ENCODE data around the gene UXS1. TPM values are rescaled to one million over a fixed set of nuclear protein-coding genes. Genes with fewer than 3 reads are reported as not detected.

The UXS1 gene
- polyA plus RNA-seq, 1 of the 3 experiments (the other 2 are of a cell fraction): 55.9 TPM

DNA sequence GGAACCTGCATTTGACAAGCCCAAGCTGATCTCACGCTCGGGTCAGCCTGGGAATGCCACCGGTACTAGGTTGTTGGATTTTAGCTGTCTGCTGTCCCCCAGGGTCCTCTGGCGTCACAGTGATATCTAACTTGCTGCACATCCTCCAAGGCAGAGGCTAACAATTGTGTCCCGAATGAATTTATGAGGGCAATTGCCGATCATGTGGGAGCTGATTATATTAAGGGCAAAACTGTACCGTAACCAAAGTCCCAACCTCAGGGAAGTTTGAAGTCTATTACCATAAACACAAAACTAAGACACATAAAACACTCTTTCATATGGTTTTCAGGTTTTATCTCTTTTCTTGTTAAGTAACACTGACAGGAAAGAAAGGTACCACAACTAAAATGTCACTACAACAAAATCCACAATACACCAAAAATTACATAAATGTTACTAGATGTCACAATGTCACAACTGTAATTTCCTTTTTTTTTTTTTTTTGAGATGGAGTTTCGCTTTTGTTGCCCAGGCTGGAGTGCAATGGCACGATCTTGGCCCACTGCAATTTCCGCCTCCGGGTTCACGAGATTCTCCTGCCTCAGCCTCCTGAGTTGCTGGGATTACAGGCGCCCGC lies 6.7 kb downstream of the UXS1 start:
- Histone ChIP-seq H2AFZ (ENCODE audit: low read depth) (no peak overlapping the region), H3K36me3 (replicated peaks in 1 of 2; ENCODE audit: control insufficient read depth in 1 of 2, insufficient read depth in 2 of 2, low read length in 1 of 2) (no peaks in the 10 kb centered on the region), H3K9me2 (no peaks in the 10 kb centered on the region), H3K79me2 (ENCODE audit: insufficient read depth) (peaks cover 70% of the 10 kb centered on the region), H3K9ac (no peak overlapping the region), H3K4me1 (ENCODE audit: control insufficient read depth in 1 of 2, insufficient read depth in 2 of 2, low read depth in 1 of 2, low read length in 1 of 2) (peaks cover 0 to 3% of the 10 kb centered on the region in 2 experiments; a peak in 1 of 4 replicates), H3K27ac (ENCODE audit: low read depth in 2 of 2, low read length in 1 of 2) (no peak overlapping the region), H3K4me3 (ENCODE audit: low read depth in 2 of 2, low read length in 1 of 2) (no peak overlapping the region), H4K20me1 (ENCODE audit: insufficient read depth) (no peaks in the 10 kb centered on the region), H3K9me3 (no peaks in the 10 kb centered on the region), H3K27me3 (ENCODE audit: insufficient read depth) (no peaks in the 10 kb centered on the region), H3K4me2 (no peak overlapping the region), H3F3A (replicated peaks; ENCODE audit: insufficient read depth) (no peaks in the 10 kb centered on the region)
- DNase-seq: no peak
- ChIA-PET CTCF (no interaction called here), POLR2A (no interaction called here)
- 93% methylated on average over 14 of the region's 14 CpGs for WGBS (ENCODE audit: low lambda C conversion rate)
- TF ChIP-seq, protein P1, sequence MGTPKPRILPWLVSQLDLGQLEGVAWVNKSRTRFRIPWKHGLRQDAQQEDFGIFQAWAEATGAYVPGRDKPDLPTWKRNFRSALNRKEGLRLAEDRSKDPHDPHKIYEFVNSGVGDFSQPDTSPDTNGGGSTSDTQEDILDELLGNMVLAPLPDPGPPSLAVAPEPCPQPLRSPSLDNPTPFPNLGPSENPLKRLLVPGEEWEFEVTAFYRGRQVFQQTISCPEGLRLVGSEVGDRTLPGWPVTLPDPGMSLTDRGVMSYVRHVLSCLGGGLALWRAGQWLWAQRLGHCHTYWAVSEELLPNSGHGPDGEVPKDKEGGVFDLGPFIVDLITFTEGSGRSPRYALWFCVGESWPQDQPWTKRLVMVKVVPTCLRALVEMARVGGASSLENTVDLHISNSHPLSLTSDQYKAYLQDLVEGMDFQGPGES (IDR thresholded peaks at IDR 0.05; ENCODE audit: low read depth, low read length): no peak
- no peak for TF ChIP-seq SMC3 (IDR thresholded peaks at IDR 0.05; ENCODE audit: low read depth, low read length)

DNA sequence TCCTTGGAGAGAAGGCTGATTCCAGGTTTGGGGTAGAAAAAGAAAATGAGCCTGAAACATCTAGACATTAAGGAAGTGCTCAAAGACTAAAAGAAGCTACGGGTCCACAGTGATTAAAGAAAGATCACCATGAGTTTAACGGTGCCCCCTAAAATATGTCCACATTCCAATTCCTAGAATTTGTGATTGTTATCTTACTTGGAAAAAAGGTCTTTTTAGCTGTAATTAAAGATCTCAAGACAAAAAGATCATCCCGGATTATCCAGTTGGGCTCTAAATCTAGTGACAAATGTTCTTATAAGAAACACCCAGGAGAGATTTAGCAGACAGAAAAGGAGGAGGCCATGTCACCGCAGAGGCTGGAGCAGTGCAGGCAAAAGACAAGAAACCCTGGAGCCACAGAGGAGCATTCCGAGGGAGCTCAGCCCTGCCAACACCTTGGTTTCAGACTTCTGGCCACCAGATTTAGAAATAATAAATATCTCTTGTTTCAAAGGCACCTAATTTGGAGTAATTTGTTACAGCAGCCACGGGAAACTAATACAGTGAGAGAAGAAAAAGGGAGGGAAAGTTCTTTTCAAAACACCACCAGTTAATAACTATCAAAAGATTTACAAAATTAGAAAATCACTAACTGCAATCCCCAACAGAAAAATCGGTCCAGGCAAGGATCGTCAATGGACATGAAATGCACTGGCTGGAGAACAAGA lies 8.5 kb downstream of the UXS1 start:
- CTCF ChIA-PET: interaction anchor here (0.7 kb wide), 1 partner anchor 19 kb away, joined by 3 read pairs; no protein-coding TSS in a partner anchor
- H3F3A ChIP-seq (replicated peaks; ENCODE audit: insufficient read depth): no peaks in the 10 kb centered on the region
- H3K9me2 ChIP-seq: no peaks in the 10 kb centered on the region
- no peak for DNase-seq
- H3K4me3 ChIP-seq (ENCODE audit: low read depth in 2 of 2, low read length in 1 of 2): no peak overlapping the region
- POLR2A ChIA-PET: no interaction called here
- H3K9me3 ChIP-seq: no peaks in the 10 kb centered on the region
- no peak overlapping the region for H3K9ac ChIP-seq
- no peak overlapping the region for H2AFZ ChIP-seq (ENCODE audit: low read depth)
- no peak overlapping the region for H3K27ac ChIP-seq (ENCODE audit: low read depth in 2 of 2, low read length in 1 of 2)
- H4K20me1 ChIP-seq (ENCODE audit: insufficient read depth): no peaks in the 10 kb centered on the region
- H3K4me2 ChIP-seq: no peak overlapping the region
- peaks cover 54% of the 10 kb centered on the region for H3K79me2 ChIP-seq (ENCODE audit: insufficient read depth)
- no peaks in the 10 kb centered on the region for H3K27me3 ChIP-seq (ENCODE audit: insufficient read depth)
- WGBS (ENCODE audit: low lambda C conversion rate): 85% methylated on average over 8 of the region's 8 CpGs
- H3K4me1 ChIP-seq (ENCODE audit: control insufficient read depth in 1 of 2, insufficient read depth in 2 of 2, low read depth in 1 of 2, low read length in 1 of 2): peaks cover 0 to 3% of the 10 kb centered on the region in 2 experiments; a peak in 1 of 4 replicates
- TF ChIP-seq POLR2AphosphoS5 (IDR thresholded peaks at IDR 0.05; ENCODE audit: low read depth, low read length) (no peak), RAD21 (IDR thresholded peaks at IDR 0.05; ENCODE audit: low read length) (no peak), MEF2A (IDR thresholded peaks at IDR 0.05; ENCODE audit: borderline replicate concordance, low read depth) (no peak), RCOR1 (IDR thresholded peaks at IDR 0.05; ENCODE audit: low read length) (no peak), NFIC (IDR thresholded peaks at IDR 0.05; ENCODE audit: borderline replicate concordance) (no peak)
- TF ChIP-seq, protein P2, sequence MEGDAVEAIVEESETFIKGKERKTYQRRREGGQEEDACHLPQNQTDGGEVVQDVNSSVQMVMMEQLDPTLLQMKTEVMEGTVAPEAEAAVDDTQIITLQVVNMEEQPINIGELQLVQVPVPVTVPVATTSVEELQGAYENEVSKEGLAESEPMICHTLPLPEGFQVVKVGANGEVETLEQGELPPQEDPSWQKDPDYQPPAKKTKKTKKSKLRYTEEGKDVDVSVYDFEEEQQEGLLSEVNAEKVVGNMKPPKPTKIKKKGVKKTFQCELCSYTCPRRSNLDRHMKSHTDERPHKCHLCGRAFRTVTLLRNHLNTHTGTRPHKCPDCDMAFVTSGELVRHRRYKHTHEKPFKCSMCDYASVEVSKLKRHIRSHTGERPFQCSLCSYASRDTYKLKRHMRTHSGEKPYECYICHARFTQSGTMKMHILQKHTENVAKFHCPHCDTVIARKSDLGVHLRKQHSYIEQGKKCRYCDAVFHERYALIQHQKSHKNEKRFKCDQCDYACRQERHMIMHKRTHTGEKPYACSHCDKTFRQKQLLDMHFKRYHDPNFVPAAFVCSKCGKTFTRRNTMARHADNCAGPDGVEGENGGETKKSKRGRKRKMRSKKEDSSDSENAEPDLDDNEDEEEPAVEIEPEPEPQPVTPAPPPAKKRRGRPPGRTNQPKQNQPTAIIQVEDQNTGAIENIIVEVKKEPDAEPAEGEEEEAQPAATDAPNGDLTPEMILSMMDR (IDR thresholded peaks at IDR 0.05): no peak
- H3K36me3 ChIP-seq (replicated peaks in 1 of 2; ENCODE audit: control insufficient read depth in 1 of 2, insufficient read depth in 2 of 2, low read length in 1 of 2): no peaks in the 10 kb centered on the region
